Calu3 (cell line): ENCODE measurements around the gene SRXN1. TPM values are rescaled to one million over a fixed set of nuclear protein-coding genes. Genes with fewer than 3 reads are reported as not detected.

Source experiments
- BruUV-seq: library from RNA; stranded (reverse); fragments of 400-500 nt; replicated peaks from 2 replicates; lab custom pipeline; 2021; lab: Mats Ljungman, UMichigan
- CTCF ChIA-PET: fragments of 300-600 bp; sonication (Branson Sonifier 250); formaldehyde crosslinking; loops from one replicate; lab custom pipeline; 2022; ENCODE audit warnings: antibody characterized with exemption; lab: Charles Lee
- DNase-seq: peaks from one replicate; pipeline ENCODE4 v3.0.0; 2022
- H3K27ac Mint-ChIP-seq: one replicate; pipeline ENCODE4 v1.8.0; 2022; ENCODE audit warnings: mixed read lengths; ENCODE audit not compliant: unreplicated experiment
- H3K27me3 Mint-ChIP-seq: one replicate; pipeline ENCODE4 v1.8.0; 2022; ENCODE audit warnings: mixed read lengths; ENCODE audit not compliant: unreplicated experiment
- H3K36me3 Mint-ChIP-seq: one replicate; pipeline ENCODE4 v1.8.0; 2022; ENCODE audit warnings: mild to moderate bottlenecking, moderate library complexity, mixed read lengths; ENCODE audit not compliant: insufficient read depth, unreplicated experiment
- H3K4me1 Mint-ChIP-seq: one replicate; pipeline ENCODE4 v1.8.0; 2022; ENCODE audit warnings: mild to moderate bottlenecking, low read depth, mixed read lengths; ENCODE audit not compliant: unreplicated experiment
- H3K4me3 Mint-ChIP-seq: one replicate; pipeline ENCODE4 v1.8.0; 2022; ENCODE audit warnings: mild to moderate bottlenecking, low read depth, moderate library complexity, mixed read lengths; ENCODE audit not compliant: unreplicated experiment
- H3K9me3 Mint-ChIP-seq: one replicate; pipeline ENCODE4 v1.8.0; 2022; ENCODE audit warnings: low read depth, mixed read lengths; ENCODE audit not compliant: unreplicated experiment
- intact Hi-C: fragments of 100-400 bp; cut with micrococcal nuclease; formaldehyde crosslinking; loops from one replicate; pipeline ENCODE4 v1.10.0; 2022; ENCODE audit not compliant: unreplicated experiment
- total RNA-seq: library from RNA; stranded (reverse); gene quantifications from 2 replicates; pipeline ENCODE4 v1.2.3, GENCODE V29; 2022
- TF ChIP-seq, protein P1 (sequence below): fragments of 200-600 bp; IDR thresholded peaks from one replicate; pipeline ENCODE4 v1.8.0; 2022; ENCODE audit warnings: antibody characterized with exemption; ENCODE audit not compliant: unreplicated experiment

The SRXN1 gene
- total RNA-seq, 1 experiment from 2014 or later, result 17.4 TPM

DNA sequence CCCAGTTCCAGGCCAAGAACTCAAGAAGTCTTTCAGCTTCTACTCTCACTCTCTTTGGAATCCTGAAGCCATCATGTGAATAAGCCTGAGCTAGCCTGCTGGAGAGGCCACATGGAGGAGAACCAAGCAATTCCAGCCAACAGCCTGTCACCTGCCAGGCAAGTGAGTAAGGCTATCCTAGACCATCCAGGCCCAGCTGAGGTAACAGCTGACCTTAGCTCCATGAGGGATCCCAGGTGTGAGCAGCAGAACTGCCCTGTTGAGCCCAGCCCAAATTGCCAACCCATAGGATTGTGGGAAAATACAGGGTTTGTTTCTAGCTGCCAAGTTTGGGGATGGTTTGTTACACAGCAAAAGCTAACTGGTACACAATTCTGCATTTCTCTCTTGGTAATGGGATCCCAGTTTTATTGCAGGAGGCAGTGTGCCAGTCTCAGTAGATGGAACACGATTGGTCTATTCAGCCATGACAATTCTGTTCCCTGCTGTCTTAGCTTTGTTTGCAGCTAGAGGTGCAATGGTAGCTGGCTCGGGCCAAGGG is 5.5 kb downstream of the SRXN1 start:
- Mint-ChIP-seq H3K36me3 (peaks cover 18% of the 10 kb centered on the region), H3K27me3 (no peaks in the 10 kb centered on the region), H3K4me3 (no peak overlapping the region), H3K27ac (no peak overlapping the region), H3K4me1 (peaks cover 17% of the 10 kb centered on the region), H3K9me3 (no peaks in the 10 kb centered on the region)
- intact Hi-C loops, result loop anchor here (10.0 kb wide), 1 partner anchor 293 kb away; no protein-coding TSS in a partner anchor
- no peak for DNase-seq
- no TSS peak for BruUV-seq
- CTCF ChIA-PET, result no interaction called here
- TF ChIP-seq, protein P1, sequence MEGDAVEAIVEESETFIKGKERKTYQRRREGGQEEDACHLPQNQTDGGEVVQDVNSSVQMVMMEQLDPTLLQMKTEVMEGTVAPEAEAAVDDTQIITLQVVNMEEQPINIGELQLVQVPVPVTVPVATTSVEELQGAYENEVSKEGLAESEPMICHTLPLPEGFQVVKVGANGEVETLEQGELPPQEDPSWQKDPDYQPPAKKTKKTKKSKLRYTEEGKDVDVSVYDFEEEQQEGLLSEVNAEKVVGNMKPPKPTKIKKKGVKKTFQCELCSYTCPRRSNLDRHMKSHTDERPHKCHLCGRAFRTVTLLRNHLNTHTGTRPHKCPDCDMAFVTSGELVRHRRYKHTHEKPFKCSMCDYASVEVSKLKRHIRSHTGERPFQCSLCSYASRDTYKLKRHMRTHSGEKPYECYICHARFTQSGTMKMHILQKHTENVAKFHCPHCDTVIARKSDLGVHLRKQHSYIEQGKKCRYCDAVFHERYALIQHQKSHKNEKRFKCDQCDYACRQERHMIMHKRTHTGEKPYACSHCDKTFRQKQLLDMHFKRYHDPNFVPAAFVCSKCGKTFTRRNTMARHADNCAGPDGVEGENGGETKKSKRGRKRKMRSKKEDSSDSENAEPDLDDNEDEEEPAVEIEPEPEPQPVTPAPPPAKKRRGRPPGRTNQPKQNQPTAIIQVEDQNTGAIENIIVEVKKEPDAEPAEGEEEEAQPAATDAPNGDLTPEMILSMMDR, result no peak

DNA sequence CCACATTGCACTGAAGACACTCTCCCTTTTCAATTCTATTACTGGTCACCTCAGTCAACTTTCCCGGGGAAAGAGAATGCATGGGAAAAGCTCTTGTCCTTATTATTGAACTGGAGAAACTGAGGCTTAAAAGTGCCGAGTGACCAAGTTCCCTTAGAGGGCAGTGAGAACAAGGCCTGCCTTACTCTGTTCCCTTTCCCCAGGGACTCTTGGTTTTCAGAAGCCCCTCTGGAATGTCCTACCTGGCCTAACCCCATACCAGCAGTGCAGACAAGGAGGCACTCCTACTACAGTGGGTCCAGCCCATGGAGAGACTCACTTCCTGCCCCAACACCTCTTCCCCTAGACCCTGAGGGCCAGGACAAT is 6.1 kb downstream of the SRXN1 start:
- Mint-ChIP-seq H3K9me3 (no peaks in the 10 kb centered on the region), H3K4me3 (no peak overlapping the region), H3K4me1 (peaks cover 12% of the 10 kb centered on the region), H3K27ac (no peak overlapping the region), H3K27me3 (no peaks in the 10 kb centered on the region), H3K36me3 (peaks cover 11% of the 10 kb centered on the region)
- BruUV-seq, result no TSS peak
- DNase-seq, result no peak
- TF ChIP-seq, protein P1, result no peak
- intact Hi-C loops, result loop anchor here (10.0 kb wide), 1 partner anchor 292 kb away; no protein-coding TSS in a partner anchor
- CTCF ChIA-PET, result interaction anchor here (0.6 kb wide), 1 partner anchor 131 kb away, joined by 5 read pairs; no protein-coding TSS in a partner anchor

DNA sequence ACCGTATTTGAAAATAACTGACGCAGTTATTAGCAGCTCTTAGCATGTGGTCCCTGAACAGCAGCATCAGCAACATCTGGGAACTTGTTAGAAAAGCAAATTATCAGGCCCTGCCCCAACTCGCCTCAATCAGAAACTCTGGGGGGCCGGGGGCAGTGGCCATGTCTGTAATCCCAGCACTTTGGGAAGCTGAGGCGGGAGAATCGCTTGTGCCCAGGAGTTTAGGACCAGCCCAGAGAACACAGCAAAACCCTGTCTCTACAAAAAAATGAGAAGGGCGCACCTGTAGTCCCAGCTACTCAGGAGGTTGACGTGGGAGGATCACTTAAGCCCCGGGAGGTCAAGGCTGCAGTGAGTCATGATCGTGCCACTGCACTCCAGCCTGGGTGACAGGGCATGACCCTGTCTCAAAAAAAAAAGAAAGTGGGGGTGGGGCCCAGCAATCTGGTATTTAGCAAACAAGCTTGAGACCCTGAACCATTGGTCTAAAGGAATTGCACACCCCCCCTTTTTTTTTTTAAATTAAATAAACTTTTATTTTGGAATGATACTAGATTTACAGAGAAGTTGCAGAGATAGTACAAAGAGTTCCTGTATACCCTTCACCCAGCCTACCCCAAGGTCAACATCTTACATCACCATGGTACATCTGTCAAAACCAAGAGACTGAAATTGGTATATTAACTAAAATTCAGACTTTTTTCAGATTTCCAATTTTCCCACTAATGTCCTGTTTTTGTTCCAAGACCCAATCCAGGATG is 6.7 kb downstream of the SRXN1 start:
- Mint-ChIP-seq H3K4me1 (peaks cover 6% of the 10 kb centered on the region), H3K9me3 (no peaks in the 10 kb centered on the region), H3K27me3 (no peaks in the 10 kb centered on the region), H3K4me3 (no peak overlapping the region), H3K36me3 (peaks cover 11% of the 10 kb centered on the region), H3K27ac (no peak overlapping the region)
- no TSS peak for BruUV-seq
- intact Hi-C loops, result loop anchor here (10.0 kb wide), 1 partner anchor 291 kb away; no protein-coding TSS in a partner anchor
- no peak for DNase-seq
- TF ChIP-seq, protein P1, result no peak
- CTCF ChIA-PET, result interaction anchor here (0.6 to 1.4 kb wide), 8 partner anchors 21 to 132 kb away, joined by 3 to 16 read pairs (median 4); partner anchors contain the start of genes CSNK2A1 and SLC52A3

DNA sequence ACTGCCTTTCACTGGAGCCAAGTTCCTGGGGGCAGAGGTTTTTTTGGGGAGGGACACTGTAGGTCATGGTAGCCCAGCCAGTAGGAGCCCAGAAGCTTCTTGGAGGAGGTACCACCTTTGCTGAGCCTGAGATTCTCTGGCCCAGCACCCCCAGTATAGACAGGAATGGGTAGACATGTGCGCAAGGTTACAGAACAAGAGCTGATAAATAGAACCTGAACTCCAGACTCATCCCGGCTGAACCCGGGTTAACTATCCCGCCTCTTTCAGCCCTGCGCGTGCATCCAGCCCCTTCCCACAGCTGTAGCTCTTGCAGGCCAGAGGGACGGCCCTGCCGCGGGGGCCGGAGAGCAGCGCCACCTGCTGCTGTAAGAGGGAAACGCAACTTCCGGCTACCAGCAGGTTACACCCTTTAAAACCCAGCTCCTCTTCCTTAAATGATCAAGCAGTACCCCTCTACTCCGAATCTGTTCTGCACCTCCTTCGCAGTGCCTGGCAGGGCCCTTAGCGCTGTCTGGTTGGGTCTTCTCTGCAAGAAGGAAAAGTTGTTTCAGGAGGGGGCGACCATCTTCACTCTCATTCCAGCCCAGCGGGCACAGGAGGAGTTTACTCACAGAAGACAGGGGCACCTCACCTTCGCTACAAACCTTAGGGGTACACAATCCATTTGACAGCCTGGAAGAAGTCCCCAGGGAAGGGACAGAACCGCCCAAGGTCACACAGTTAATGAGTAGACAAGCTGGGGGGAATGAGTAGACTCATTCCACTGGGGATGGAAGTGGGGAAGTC is 7.5 kb downstream of the SRXN1 start:
- Mint-ChIP-seq H3K27ac (no peak overlapping the region), H3K9me3 (no peaks in the 10 kb centered on the region), H3K4me3 (no peak overlapping the region), H3K4me1 (no peaks in the 10 kb centered on the region), H3K27me3 (peaks cover 4% of the 10 kb centered on the region), H3K36me3 (peaks cover 10% of the 10 kb centered on the region)
- no TSS peak for BruUV-seq
- TF ChIP-seq, protein P1, result peak; percentile 81
- DNase-seq, result peak; percentile 76
- intact Hi-C loops, result loop anchor here (1.0 to 10.0 kb wide), 2 partner anchors 84 to 291 kb away; no protein-coding TSS in a partner anchor
- CTCF ChIA-PET, result interaction anchor here (0.6 to 1.4 kb wide), 12 partner anchors 22 to 291 kb away, joined by 3 to 16 read pairs (median 3); partner anchors contain the start of genes CSNK2A1 and SLC52A3
